ENCODE data around the gene RAB7A. TPM values are rescaled to one million over a fixed set of nuclear protein-coding genes. Genes with fewer than 3 reads are reported as not detected.

RAB7A gene
- total and polyA plus RNA-seq, 4 donors: 127 to 271 (median 209) TPM

DNA sequence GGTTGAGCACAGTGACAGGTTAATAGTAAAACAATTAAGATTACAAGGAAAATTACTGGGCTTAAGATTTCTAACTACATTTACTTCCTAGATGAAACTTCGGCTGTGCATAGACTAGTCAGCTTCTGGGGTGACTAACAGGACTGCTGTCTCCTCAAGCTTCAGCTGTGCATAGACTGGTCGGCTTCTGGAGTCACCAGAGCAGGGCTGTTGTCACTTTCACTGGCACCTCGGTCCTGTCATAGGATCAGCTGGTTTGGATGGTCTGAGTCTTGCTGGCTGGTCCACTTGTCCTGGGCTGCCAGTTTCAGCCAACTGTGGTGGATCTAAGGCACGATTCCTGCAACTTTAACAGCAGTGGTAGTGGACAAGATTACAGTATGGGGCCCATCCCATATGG lies 129.6 kb downstream of the RAB7A start:
- H3K4me3 ChIP-seq: no peak overlapping the region
- peaks cover 0 to 36% (median 11%) of the 10 kb centered on the region in 4 donors for H3K9me3 ChIP-seq (ENCODE audit: control insufficient read depth in 4 of 4, insufficient read depth in 3 of 4, low read length in 3 of 4)
- TF ChIP-seq, protein P1, sequence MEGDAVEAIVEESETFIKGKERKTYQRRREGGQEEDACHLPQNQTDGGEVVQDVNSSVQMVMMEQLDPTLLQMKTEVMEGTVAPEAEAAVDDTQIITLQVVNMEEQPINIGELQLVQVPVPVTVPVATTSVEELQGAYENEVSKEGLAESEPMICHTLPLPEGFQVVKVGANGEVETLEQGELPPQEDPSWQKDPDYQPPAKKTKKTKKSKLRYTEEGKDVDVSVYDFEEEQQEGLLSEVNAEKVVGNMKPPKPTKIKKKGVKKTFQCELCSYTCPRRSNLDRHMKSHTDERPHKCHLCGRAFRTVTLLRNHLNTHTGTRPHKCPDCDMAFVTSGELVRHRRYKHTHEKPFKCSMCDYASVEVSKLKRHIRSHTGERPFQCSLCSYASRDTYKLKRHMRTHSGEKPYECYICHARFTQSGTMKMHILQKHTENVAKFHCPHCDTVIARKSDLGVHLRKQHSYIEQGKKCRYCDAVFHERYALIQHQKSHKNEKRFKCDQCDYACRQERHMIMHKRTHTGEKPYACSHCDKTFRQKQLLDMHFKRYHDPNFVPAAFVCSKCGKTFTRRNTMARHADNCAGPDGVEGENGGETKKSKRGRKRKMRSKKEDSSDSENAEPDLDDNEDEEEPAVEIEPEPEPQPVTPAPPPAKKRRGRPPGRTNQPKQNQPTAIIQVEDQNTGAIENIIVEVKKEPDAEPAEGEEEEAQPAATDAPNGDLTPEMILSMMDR (IDR thresholded peaks at IDR 0.05; ENCODE audit: control extremely low read depth, extremely low read depth): no peak
- peaks cover 0 to 3% (median 0%) of the 10 kb centered on the region in 5 donors for H3K4me1 ChIP-seq (ENCODE audit: control insufficient read depth in 5 of 5, insufficient read depth in 5 of 5, low read length in 5 of 5)
- no peak overlapping the region for H3K27ac ChIP-seq (ENCODE audit: low read depth in 1 of 2, low read length in 1 of 2)
- no peak for DNase-seq
- WGBS, 2 donors: 69 to 83% methylated on average over 4 of the region's 4 CpGs
- H3K36me3 ChIP-seq (ENCODE audit: control insufficient read depth in 4 of 4, insufficient read depth in 4 of 4, low read length in 4 of 4): no peaks in the 10 kb centered on the region
- no peak for ATAC-seq (ENCODE audit: insufficient read depth, low FRiP score)
- H3K9ac ChIP-seq (ENCODE audit: insufficient read depth in 1 of 2, low read length in 2 of 2): no peak overlapping the region
- H3K27me3 ChIP-seq (ENCODE audit: control insufficient read depth in 3 of 3, insufficient read depth in 3 of 3, low read length in 2 of 3): no peaks in the 10 kb centered on the region

DNA sequence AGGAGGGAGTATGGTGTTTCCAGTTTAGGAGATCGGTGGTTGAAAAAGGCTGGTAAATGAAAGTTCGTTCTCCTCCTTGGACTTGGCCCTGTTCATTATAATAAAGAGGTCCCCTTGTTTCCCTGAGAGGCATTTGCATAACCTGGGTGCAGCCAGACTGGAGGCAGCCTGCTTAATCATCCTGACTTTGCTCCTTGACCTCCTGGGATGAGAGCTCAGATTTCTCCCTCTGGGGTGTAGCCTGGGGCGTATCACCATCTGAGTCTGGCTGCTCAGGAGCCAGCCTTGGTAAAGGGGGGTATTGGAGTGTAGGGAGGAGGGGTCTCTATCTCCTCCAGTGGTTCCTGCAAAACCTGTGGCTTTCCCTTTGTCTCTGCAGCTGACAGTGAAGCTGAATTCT lies 132.2 kb downstream of the RAB7A start:
- ATAC-seq (ENCODE audit: insufficient read depth, low FRiP score): no peak
- H3K4me3 ChIP-seq: no peak overlapping the region
- H3K9ac ChIP-seq (ENCODE audit: insufficient read depth in 1 of 2, low read length in 2 of 2): no peak overlapping the region
- H3K27me3 ChIP-seq (ENCODE audit: control insufficient read depth in 3 of 3, insufficient read depth in 3 of 3, low read length in 2 of 3): no peaks in the 10 kb centered on the region
- H3K4me1 ChIP-seq (ENCODE audit: control insufficient read depth in 5 of 5, insufficient read depth in 5 of 5, low read length in 5 of 5): peaks cover 0 to 3% (median 0%) of the 10 kb centered on the region in 5 donors
- H3K9me3 ChIP-seq (ENCODE audit: control insufficient read depth in 4 of 4, insufficient read depth in 3 of 4, low read length in 3 of 4): peaks cover 0 to 41% (median 13%) of the 10 kb centered on the region in 4 donors
- no peaks in the 10 kb centered on the region for H3K36me3 ChIP-seq (ENCODE audit: control insufficient read depth in 4 of 4, insufficient read depth in 4 of 4, low read length in 4 of 4)
- no peak overlapping the region for H3K27ac ChIP-seq (ENCODE audit: low read depth in 1 of 2, low read length in 1 of 2)
- 93 to 98% methylated on average over 3 of the region's 3 CpGs for WGBS, 2 donors
- DNase-seq: no peak
- TF ChIP-seq, protein P1 (IDR thresholded peaks at IDR 0.05; ENCODE audit: control extremely low read depth, extremely low read depth): no peak

DNA sequence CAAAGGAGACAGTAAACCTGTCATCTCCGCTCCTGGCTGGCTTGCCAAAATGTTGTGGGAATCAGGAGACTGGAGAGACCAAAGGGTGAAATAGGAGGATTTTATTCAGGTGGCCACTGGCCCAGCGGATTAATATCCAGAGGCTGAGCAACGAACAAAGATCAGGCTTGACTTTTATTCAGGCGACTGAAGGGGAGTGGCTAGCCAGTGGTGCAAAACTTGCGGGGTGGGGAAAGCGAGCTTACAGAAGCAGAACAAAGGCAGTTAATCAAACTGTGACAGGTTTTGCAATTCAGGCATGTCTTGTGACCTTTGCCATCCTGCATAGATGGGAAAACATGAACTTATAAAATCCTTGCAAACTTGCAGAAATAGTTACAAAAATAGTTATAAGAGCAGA lies 133.6 kb downstream of the RAB7A start:
- no peaks in the 10 kb centered on the region for H3K27me3 ChIP-seq (ENCODE audit: control insufficient read depth in 3 of 3, insufficient read depth in 3 of 3, low read length in 2 of 3)
- TF ChIP-seq, protein P1 (IDR thresholded peaks at IDR 0.05; ENCODE audit: control extremely low read depth, extremely low read depth): no peak
- no peak overlapping the region for H3K27ac ChIP-seq (ENCODE audit: low read depth in 1 of 2, low read length in 1 of 2)
- ATAC-seq (ENCODE audit: insufficient read depth, low FRiP score) (no peak), DNase-seq (peak in 1 of 3 donors; percentile 6)
- no peaks in the 10 kb centered on the region for H3K36me3 ChIP-seq (ENCODE audit: control insufficient read depth in 4 of 4, insufficient read depth in 4 of 4, low read length in 4 of 4)
- no peak overlapping the region for H3K4me3 ChIP-seq
- H3K4me1 ChIP-seq (ENCODE audit: control insufficient read depth in 5 of 5, insufficient read depth in 5 of 5, low read length in 5 of 5): peaks cover 0 to 4% (median 2%) of the 10 kb centered on the region in 5 donors
- H3K9me3 ChIP-seq (ENCODE audit: control insufficient read depth in 4 of 4, insufficient read depth in 3 of 4, low read length in 3 of 4): peaks cover 0 to 35% (median 12%) of the 10 kb centered on the region in 4 donors
- WGBS, 2 donors: 67 to 85% methylated on average over 6 of the region's 6 CpGs
- H3K9ac ChIP-seq (ENCODE audit: insufficient read depth in 1 of 2, low read length in 2 of 2): no peak overlapping the region

DNA sequence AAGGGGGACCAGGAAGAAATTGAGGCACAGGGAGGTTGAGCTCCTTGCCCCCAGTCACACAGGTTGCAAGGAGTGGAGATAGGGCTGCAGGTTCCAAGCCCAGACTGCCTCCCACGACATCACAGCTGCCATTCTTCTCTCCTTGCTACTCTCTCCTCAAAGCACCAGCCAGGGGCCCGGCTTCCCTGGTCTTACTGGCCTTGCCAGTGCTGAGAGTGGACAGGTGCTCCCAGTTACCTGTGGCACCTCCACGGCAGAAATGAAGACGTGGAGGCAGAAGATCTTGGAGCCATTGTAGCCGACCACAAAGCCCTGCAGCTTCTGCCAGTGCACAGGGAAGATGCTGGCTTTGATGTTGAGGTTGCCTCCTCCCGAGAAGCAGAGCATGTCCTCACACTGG lies 135.5 kb downstream of the RAB7A start:
- Histone ChIP-seq H3K27me3 (ENCODE audit: control insufficient read depth in 3 of 3, insufficient read depth in 3 of 3, low read length in 2 of 3) (no peaks in the 10 kb centered on the region), H3K9ac (ENCODE audit: insufficient read depth in 1 of 2, low read length in 2 of 2) (no peak overlapping the region), H3K36me3 (ENCODE audit: control insufficient read depth in 4 of 4, insufficient read depth in 4 of 4, low read length in 4 of 4) (no peaks in the 10 kb centered on the region), H3K4me3 (no peak overlapping the region), H3K9me3 (ENCODE audit: control insufficient read depth in 4 of 4, insufficient read depth in 3 of 4, low read length in 3 of 4) (peaks cover 0 to 35% (median 12%) of the 10 kb centered on the region in 4 donors), H3K4me1 (ENCODE audit: control insufficient read depth in 5 of 5, insufficient read depth in 5 of 5, low read length in 5 of 5) (peaks cover 0 to 10% (median 0%) of the 10 kb centered on the region in 5 donors), H3K27ac (ENCODE audit: low read depth in 1 of 2, low read length in 1 of 2) (no peak overlapping the region)
- ATAC-seq (ENCODE audit: insufficient read depth, low FRiP score) (no peak), DNase-seq (no peak)
- TF ChIP-seq, protein P1 (IDR thresholded peaks at IDR 0.05; ENCODE audit: control extremely low read depth, extremely low read depth): no peak
- 77 to 97% methylated on average over 6 of the region's 6 CpGs for WGBS, 2 donors
